ENCODE data around the gene RNF212. TPM values are rescaled to one million over a fixed set of nuclear protein-coding genes. Genes with fewer than 3 reads are reported as not detected.
A peak's percentile ranks its signal among the peaks of the same experiment; 100 is the strongest.
"Not testable (repeated sequence)": the region's sequence is repeated elsewhere in the genome, so short reads cannot be mapped to it uniquely, and the experiment has no call there.

Gene RNF212
- total and polyA plus RNA-seq, 2 experiments from 2014 or later, result 2.5 to 6.0 TPM

DNA sequence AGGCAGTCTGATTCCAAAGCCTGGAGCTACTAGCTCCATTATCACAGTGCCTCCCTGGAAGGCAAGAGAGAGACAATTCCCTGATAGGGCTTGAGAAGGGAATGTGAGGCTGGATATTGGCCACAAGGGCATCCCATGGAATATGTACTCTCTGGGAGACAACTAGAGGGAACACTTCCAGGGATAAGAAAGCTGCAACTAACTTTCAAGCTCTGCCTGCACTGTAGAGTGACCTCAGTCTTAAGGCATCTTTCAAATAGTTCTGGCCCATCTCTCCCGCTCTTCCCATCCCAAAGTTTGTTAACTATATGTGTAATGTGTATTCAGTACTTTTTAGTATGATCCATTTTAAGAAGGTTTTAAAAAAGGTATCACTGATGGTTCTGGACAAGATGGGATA lies 13.1 kb upstream of the RNF212 start:
- Histone ChIP-seq H3F3A (ENCODE audit: insufficient read depth) (no peaks in the 10 kb centered on the region), H3K36me3 (ENCODE audit: low read depth) (no peaks in the 10 kb centered on the region), H3K4me3 (no peak overlapping the region), H3K79me2 (ENCODE audit: insufficient read depth) (no peaks in the 10 kb centered on the region), H2AFZ (no peak overlapping the region), H3K4me1 (ENCODE audit: insufficient read depth) (0 out of 2 replicates have a peak, but pooled peaks cover 3% of the 10 kb centered on the region), H3K9me2 (ENCODE audit: insufficient read depth) (no peaks in the 10 kb centered on the region), H3K9ac (no peak overlapping the region), H3K27ac (no peak overlapping the region), H4K20me1 (ENCODE audit: insufficient read depth) (no peaks in the 10 kb centered on the region), H3K27me3 (replicated peaks; ENCODE audit: insufficient read depth) (no peaks in the 10 kb centered on the region), H3K9me3 (ENCODE audit: low read depth) (no peaks in the 10 kb centered on the region), H3K4me2 (ENCODE audit: unreplicated experiment) (no peak overlapping the region)
- TF ChIP-seq EZH2 (IDR thresholded peaks at IDR 0.05; ENCODE audit: insufficient read depth, poor library complexity, severe bottlenecking) (no peak), EZH2phosphoT487 (IDR thresholded peaks at IDR 0.05; ENCODE audit: insufficient read depth, low read depth) (no peak)
- in situ Hi-C loops (cut with MboI), result no loop called here
- DNase-seq, result peak; percentile 49
- 16 to 35% methylated on average over 1 of the region's 1 CpG for WGBS, 2 experiments (ENCODE audit: low coverage in 1 of 2, low lambda C conversion rate in 2 of 2, missing lambda C conversion rate in 2 of 2)

GRCh38 chr4:1125466-1125865 lies 12.1 kb upstream of the RNF212 start:
- WGBS, 2 experiments (ENCODE audit: low coverage in 1 of 2, low lambda C conversion rate in 2 of 2, missing lambda C conversion rate in 2 of 2), result 77 to 82% methylated on average over 4 of the region's 4 CpGs
- DNase-seq; H3K4me1 ChIP-seq (ENCODE audit: insufficient read depth); H3K4me2 ChIP-seq (ENCODE audit: unreplicated experiment); H3K79me2 ChIP-seq (ENCODE audit: insufficient read depth); H3K9ac ChIP-seq; H2AFZ ChIP-seq; H3K4me3 ChIP-seq; H3F3A ChIP-seq (ENCODE audit: insufficient read depth); H3K36me3 ChIP-seq (ENCODE audit: low read depth); H3K27ac ChIP-seq; H3K9me2 ChIP-seq (ENCODE audit: insufficient read depth); H4K20me1 ChIP-seq (ENCODE audit: insufficient read depth); in situ Hi-C loops (cut with MboI); H3K9me3 ChIP-seq (ENCODE audit: low read depth); H3K27me3 ChIP-seq (replicated peaks; ENCODE audit: insufficient read depth): not testable (repeated sequence)

DNA sequence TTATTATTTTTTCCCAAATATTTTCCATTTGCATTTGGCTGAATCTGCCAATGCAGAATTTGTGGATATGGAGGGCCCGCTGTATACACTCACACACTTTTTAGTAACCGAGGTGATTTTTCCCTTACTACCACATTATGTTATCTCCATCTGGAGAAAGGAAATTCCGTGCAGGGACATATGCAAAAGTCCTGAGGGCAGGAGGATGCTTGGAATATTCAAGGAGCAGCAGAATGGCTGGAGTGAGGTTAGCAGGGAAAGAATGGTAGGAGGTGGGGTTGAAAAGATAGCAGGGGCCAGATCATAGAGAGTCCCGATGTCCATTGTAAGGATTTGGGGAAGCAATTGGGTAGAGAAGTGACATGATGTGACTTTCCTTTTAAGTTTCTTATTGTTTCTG lies 11.5 kb upstream of the RNF212 start:
- Histone ChIP-seq H3F3A (ENCODE audit: insufficient read depth) (no peaks in the 10 kb centered on the region), H3K27me3 (replicated peaks; ENCODE audit: insufficient read depth) (no peaks in the 10 kb centered on the region), H4K20me1 (ENCODE audit: insufficient read depth) (no peaks in the 10 kb centered on the region), H3K36me3 (ENCODE audit: low read depth) (no peaks in the 10 kb centered on the region; the same call in 1 of the 2 replicates), H3K4me2 (ENCODE audit: unreplicated experiment) (no peak overlapping the region), H3K4me3 (no peak overlapping the region), H2AFZ (no peak overlapping the region), H3K9ac (no peak overlapping the region), H3K9me3 (ENCODE audit: low read depth) (no peaks in the 10 kb centered on the region), H3K4me1 (ENCODE audit: insufficient read depth) (0 out of 2 replicates have a peak, but pooled peaks cover 3% of the 10 kb centered on the region), H3K79me2 (ENCODE audit: insufficient read depth) (no peaks in the 10 kb centered on the region), H3K9me2 (ENCODE audit: insufficient read depth) (no peaks in the 10 kb centered on the region), H3K27ac (no peak overlapping the region)
- TF ChIP-seq EZH2phosphoT487 (IDR thresholded peaks at IDR 0.05; ENCODE audit: insufficient read depth, low read depth), result no peak
- no peak for TF ChIP-seq EZH2 (IDR thresholded peaks at IDR 0.05; ENCODE audit: insufficient read depth, poor library complexity, severe bottlenecking)
- no peak for DNase-seq
- WGBS, 2 experiments (ENCODE audit: low coverage in 1 of 2, low lambda C conversion rate in 2 of 2, missing lambda C conversion rate in 2 of 2), result 54 to 58% methylated on average over 4 of the region's 4 CpGs
- in situ Hi-C loops (cut with MboI), result no loop called here

- no peak overlapping the region for H3K4me3 ChIP-seq
- DNase-seq, result peak; percentile 43
- TF ChIP-seq EZH2phosphoT487 (IDR thresholded peaks at IDR 0.05; ENCODE audit: insufficient read depth, low read depth), result no peak
- no peak for TF ChIP-seq EZH2 (IDR thresholded peaks at IDR 0.05; ENCODE audit: insufficient read depth, poor library complexity, severe bottlenecking)
Observed at GRCh38 chr4:1122505-1122904, 9.1 kb upstream of the RNF212 start.

GRCh38 chr4:1116838-1117237 lies 3.5 kb upstream of the RNF212 start:
- TF ChIP-seq EZH2 (IDR thresholded peaks at IDR 0.05; ENCODE audit: insufficient read depth, poor library complexity, severe bottlenecking) (no peak), EZH2phosphoT487 (IDR thresholded peaks at IDR 0.05; ENCODE audit: insufficient read depth, low read depth) (no peak)
- Histone ChIP-seq H3K79me2 (ENCODE audit: insufficient read depth) (no peaks in the 10 kb centered on the region), H3K27me3 (replicated peaks; ENCODE audit: insufficient read depth) (0 out of 2 replicates have a peak, but pooled peaks cover 7% of the 10 kb centered on the region), H2AFZ (no peak overlapping the region), H3K4me2 (ENCODE audit: unreplicated experiment) (no peak overlapping the region), H3K9ac (no peak overlapping the region), H3K4me3 (no peak overlapping the region), H3K9me2 (ENCODE audit: insufficient read depth) (no peaks in the 10 kb centered on the region), H3K4me1 (ENCODE audit: insufficient read depth) (no peaks in the 10 kb centered on the region), H4K20me1 (ENCODE audit: insufficient read depth) (no peaks in the 10 kb centered on the region), H3K27ac (no peak overlapping the region), H3K9me3 (ENCODE audit: low read depth) (no peaks in the 10 kb centered on the region), H3K36me3 (ENCODE audit: low read depth) (no peaks in the 10 kb centered on the region; the same call in 1 of the 2 replicates), H3F3A (ENCODE audit: insufficient read depth) (no peaks in the 10 kb centered on the region)
- WGBS, 2 experiments (ENCODE audit: low coverage in 1 of 2, low lambda C conversion rate in 2 of 2, missing lambda C conversion rate in 2 of 2), result 11 to 19% methylated on average over 1 of the region's 1 CpG
- peak; percentile 36 for DNase-seq
- in situ Hi-C loops (cut with MboI), result no loop called here

More at GRCh38 chr4:1122505-1122904, 9.1 kb upstream of the RNF212 start:
- Histone ChIP-seq H3K36me3 (ENCODE audit: low read depth) (no peaks in the 10 kb centered on the region; the same call in 1 of the 2 replicates), H3K4me2 (ENCODE audit: unreplicated experiment) (no peak overlapping the region), H4K20me1 (ENCODE audit: insufficient read depth) (no peaks in the 10 kb centered on the region), H3K27ac (no peak overlapping the region), H3K27me3 (replicated peaks; ENCODE audit: insufficient read depth) (0 out of 2 replicates have a peak, but pooled peaks cover 2% of the 10 kb centered on the region), H2AFZ (no peak overlapping the region), H3K9me3 (ENCODE audit: low read depth) (no peaks in the 10 kb centered on the region), H3K4me1 (ENCODE audit: insufficient read depth) (0 out of 2 replicates have a peak, but pooled peaks cover 3% of the 10 kb centered on the region), H3K9me2 (ENCODE audit: insufficient read depth) (no peaks in the 10 kb centered on the region), H3F3A (ENCODE audit: insufficient read depth) (no peaks in the 10 kb centered on the region), H3K79me2 (ENCODE audit: insufficient read depth) (no peaks in the 10 kb centered on the region), H3K9ac (no peak overlapping the region)
- WGBS, 2 experiments (ENCODE audit: low coverage in 1 of 2, low lambda C conversion rate in 2 of 2, missing lambda C conversion rate in 2 of 2), result 36 to 49% methylated on average over 3 of the region's 3 CpGs
- in situ Hi-C loops (cut with MboI), result no loop called here

Measured in GM23248 (cell line).